GM12878 (cell line): ENCODE data around the gene OSBPL3. TPM values are rescaled to one million over a fixed set of nuclear protein-coding genes. Genes with fewer than 3 reads are reported as not detected.

Source experiments
- ATAC-seq: fragments of 200-7000 bp; cut with Tn5 transposase; 3 replicates; pipeline ENCODE4 v1.9.1; 2020; ENCODE audit warnings: mild to moderate bottlenecking, moderate library complexity
- BruUV-seq: library from RNA; stranded (reverse); fragments of 400-500 nt; replicated peaks from 2 replicates; lab custom pipeline; 2021; lab: Mats Ljungman, UMichigan
- CTCF ChIA-PET: fragments of 300-600 bp; sonication (Branson Sonifier 250); formaldehyde crosslinking; extraction: SDS; loops from one replicate; lab custom pipeline; 2021; ENCODE audit warnings: inconsistent platforms; lab: Yijun Ruan, JAX
- POLR2A ChIA-PET: fragments of 350-600 bp; formaldehyde crosslinking; extraction: SDS; loops from one replicate; lab custom pipeline; 2021; ENCODE audit warnings: inconsistent platforms; lab: Charles Lee
- RAD21 ChIA-PET: fragments of 300-600 bp; sonication (Branson Sonifier 250); formaldehyde crosslinking; loops from one replicate; lab custom pipeline; 2023; ENCODE audit warnings: antibody characterized with exemption; ENCODE audit not compliant: unreplicated experiment; lab: Charles Lee
- SMC1A ChIA-PET: fragments of 300-600 bp; sonication (Branson Sonifier 250); formaldehyde crosslinking; loops from one replicate; lab custom pipeline; 2023; ENCODE audit not compliant: unreplicated experiment, uncharacterized antibody; lab: Charles Lee
- DNase-seq: peaks from one replicate; pipeline ENCODE4 v3.0.0-alpha.2; 2011; ENCODE audit warnings: low read depth, low spot score
- FAIRE-seq: peaks from 3 replicates; lab custom pipeline; 2011; peaks lifted over from hg19 to GRCh38; lab: Jason Lieb, UNC
- H2AFZ ChIP-seq: 2 replicates; pipeline ENCODE4 v1.6.0; 2011; ENCODE audit warnings: low read depth, low read length, control low read depth; ENCODE audit not compliant: control insufficient read depth
- H3K27ac ChIP-seq: 2 replicates; pipeline ENCODE4 v1.5.1; 2011; ENCODE audit warnings: control low read depth; ENCODE audit not compliant: control insufficient read depth, insufficient read depth
- H3K27me3 ChIP-seq, 2 experiments: replicated peaks in 1 of 2; 2 replicates each; pipeline versions ENCODE4 v1.6.0 to v1.6.1; 2011; ENCODE audit warnings: low read length in 1 of 2; ENCODE audit not compliant: control insufficient read depth in 2 of 2, insufficient read depth in 2 of 2
- H3K36me3 ChIP-seq, 2 experiments: 2 replicates each; pipeline ENCODE4 v1.5.1; 2011; ENCODE audit warnings: low read length in 1 of 2; ENCODE audit not compliant: control insufficient read depth in 2 of 2, insufficient read depth in 2 of 2
- H3K4me1 ChIP-seq: 2 replicates; pipeline ENCODE4 v1.6.1; 2011; ENCODE audit warnings: mild to moderate bottlenecking, low read length, moderate library complexity, mixed read lengths; ENCODE audit not compliant: control insufficient read depth, insufficient read depth
- H3K4me2 ChIP-seq: 2 replicates; pipeline ENCODE4 v1.6.0; 2011; ENCODE audit warnings: control low read depth; ENCODE audit not compliant: control insufficient read depth, insufficient read depth
- H3K4me3 ChIP-seq: fragments of 200-600 bp; sonication (generic); 2 replicates; pipeline ENCODE4 v1.5.1; 2016
- H3K79me2 ChIP-seq: 2 replicates; pipeline ENCODE4 v1.6.0; 2011; ENCODE audit warnings: low read length; ENCODE audit not compliant: control insufficient read depth, insufficient read depth
- H3K9ac ChIP-seq: 2 replicates; pipeline ENCODE4 v1.8.0; 2011; ENCODE audit warnings: low read length, control low read depth, mixed read lengths; ENCODE audit not compliant: control insufficient read depth, insufficient read depth
- H3K9me3 ChIP-seq: replicated peaks from 3 replicates; pipeline ENCODE4 v1.5.1; 2011; ENCODE audit warnings: mild to moderate bottlenecking, low read length; ENCODE audit not compliant: control insufficient read depth, insufficient read depth
- H4K20me1 ChIP-seq: 2 replicates; pipeline ENCODE4 v1.6.0; 2011; ENCODE audit not compliant: control insufficient read depth, insufficient read depth
- WGBS: methylation state at CpG from one replicate; pipeline ENCODE4 v1.1.6; 2016; ENCODE audit warnings: low lambda C conversion rate; ENCODE audit not compliant: insufficient replicate concordance, insufficient coverage; ENCODE audit errors: missing lambda C conversion rate; 5-methylcytosine and 5-hydroxymethylcytosine counted together
- in situ Hi-C: fragments of 300-500 bp; cut with MboI; formaldehyde crosslinking; loops from 9 replicates; pipeline ENCODE4 v1.14.3; 2018; ENCODE audit warnings: mixed read lengths
- intact Hi-C: fragments of 100-400 bp; cut with micrococcal nuclease; formaldehyde crosslinking; loops from one replicate; pipeline ENCODE4 v1.14.2; 2022; ENCODE audit not compliant: unreplicated experiment
- polyA plus RNA-seq, 11 experiments: library from polyadenylated mRNA; depleted of rRNA in 4 of 11; unstranded in 6 of 11; stranded (reverse) in 5 of 11; fragments of >200 nt; fragmentation: Nextera tagmentation in 4 of 11; fragmentation: Illumina TruSeq in 1 of 11; extraction: Ambion mirVana in 4 of 11; extraction: Trizol in 1 of 11; gene quantifications; 1 replicate in 1 of 11; 2 replicates in 10 of 11; pipeline versions ENCODE4 v1.2.1 to v1.2.3, GENCODE V29; 2011 to 2016; ENCODE audit warnings: inconsistent platforms in 2 of 11, missing spikeins in 2 of 11, low read depth in 1 of 11
- total RNA-seq, 4 experiments: library from RNA; depleted of rRNA in 3 of 4; stranded (reverse); fragments of >200 nt in 3 of 4; fragmentation: Illumina TruSeq in 1 of 4; extraction: Trizol in 1 of 4; gene quantifications; 2 replicates each; pipeline versions ENCODE4 v1.2.1 to v1.2.3, GENCODE V29; 2013 to 2021
- TF ChIP-seq, protein P1 (sequence below): fragments of 450-650 bp; IDR thresholded peaks from 2 replicates; pipeline ENCODE4 v1.6.1; 2018; ENCODE audit warnings: borderline replicate concordance, mild to moderate bottlenecking; ENCODE audit not compliant: partially characterized antibody

OSBPL3 gene
- total and polyA plus RNA-seq, 10 of the 15 experiments (the other 5 are each of a cell fraction or from before 2014, with no cell fraction given), result 6.1 to 46.6 (median 27.0) TPM

DNA sequence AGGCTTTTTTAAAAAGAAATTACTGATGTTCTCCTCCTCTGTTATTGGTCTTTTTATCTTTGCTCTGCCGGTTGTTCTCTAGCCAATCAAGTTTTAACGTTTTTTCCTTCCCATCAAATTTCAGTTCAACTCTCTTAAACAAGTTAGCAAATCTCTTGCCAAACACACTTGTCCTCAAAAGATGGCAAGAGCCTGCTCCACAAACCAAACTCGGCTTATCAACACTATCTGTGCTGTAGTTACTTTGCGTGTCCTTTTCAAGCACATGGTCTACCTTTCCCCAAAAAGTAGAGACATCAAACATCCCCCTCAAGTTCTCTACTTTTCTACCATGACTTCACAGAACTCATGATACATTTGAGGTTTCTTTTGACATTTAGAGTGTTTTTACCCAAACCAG lies 71.3 kb downstream of the OSBPL3 start:
- POLR2A ChIA-PET, result interaction anchor here (0.9 to 4.6 kb wide), 4 partner anchors 8 to 87 kb away, joined by 3 to 29 read pairs (median 12); partner anchors contain the start of gene OSBPL3
- RAD21 ChIA-PET, result interaction anchor here (0.9 to 4.1 kb wide), 4 partner anchors 9 to 70 kb away, joined by 3 to 23 read pairs (median 4); partner anchors contain the start of gene OSBPL3
- no peaks in the 10 kb centered on the region for H3K9me3 ChIP-seq
- peaks cover 64% of the 10 kb centered on the region for H3K4me1 ChIP-seq
- H3K36me3 ChIP-seq, result no peaks in the 10 kb centered on the region
- DNase-seq (no peak), FAIRE-seq (no peak), ATAC-seq (no peak)
- CTCF ChIA-PET, result interaction anchor here (1.0 to 4.0 kb wide), 5 partner anchors 30 to 185 kb away, joined by 3 to 19 read pairs (median 4); partner anchors contain the start of gene OSBPL3
- TF ChIP-seq, protein P1, sequence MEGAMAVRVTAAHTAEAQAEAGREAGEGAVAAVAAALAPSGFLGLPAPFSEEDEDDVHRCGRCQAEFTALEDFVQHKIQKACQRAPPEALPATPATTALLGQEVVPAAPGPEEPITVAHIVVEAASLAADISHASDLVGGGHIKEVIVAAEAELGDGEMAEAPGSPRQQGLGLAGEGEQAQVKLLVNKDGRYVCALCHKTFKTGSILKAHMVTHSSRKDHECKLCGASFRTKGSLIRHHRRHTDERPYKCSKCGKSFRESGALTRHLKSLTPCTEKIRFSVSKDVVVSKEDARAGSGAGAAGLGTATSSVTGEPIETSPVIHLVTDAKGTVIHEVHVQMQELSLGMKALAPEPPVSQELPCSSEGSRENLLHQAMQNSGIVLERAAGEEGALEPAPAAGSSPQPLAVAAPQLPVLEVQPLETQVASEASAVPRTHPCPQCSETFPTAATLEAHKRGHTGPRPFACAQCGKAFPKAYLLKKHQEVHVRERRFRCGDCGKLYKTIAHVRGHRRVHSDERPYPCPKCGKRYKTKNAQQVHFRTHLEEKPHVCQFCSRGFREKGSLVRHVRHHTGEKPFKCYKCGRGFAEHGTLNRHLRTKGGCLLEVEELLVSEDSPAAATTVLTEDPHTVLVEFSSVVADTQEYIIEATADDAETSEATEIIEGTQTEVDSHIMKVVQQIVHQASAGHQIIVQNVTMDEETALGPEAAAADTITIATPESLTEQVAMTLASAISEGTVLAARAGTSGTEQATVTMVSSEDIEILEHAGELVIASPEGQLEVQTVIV, result no peak
- WGBS, result 88% methylated on average over 4 of the region's 4 CpGs
- peak overlapping the region; percentile 80; the same call in 1 of the 2 replicates for H3K27ac ChIP-seq
- H3K9ac ChIP-seq, result no peak overlapping the region
- BruUV-seq, result no TSS peak
- intact Hi-C loops (no loop called here), in situ Hi-C loops (loop anchor here (25.0 kb wide), 1 partner anchor 1054 kb away; no protein-coding TSS in a partner anchor)
- H3K4me3 ChIP-seq, result no peak overlapping the region; the same call in 1 of the 2 replicates
- SMC1A ChIA-PET, result interaction anchor here (0.9 to 7.8 kb wide), 11 partner anchors 8 to 86 kb away, joined by 3 to 93 read pairs (median 4); no protein-coding TSS in a partner anchor
- H3K27me3 ChIP-seq, result no peaks in the 10 kb centered on the region
- peak overlapping the region; percentile 68 for H3K4me2 ChIP-seq
- no peak overlapping the region for H2AFZ ChIP-seq
- peaks cover 67% of the 10 kb centered on the region for H3K79me2 ChIP-seq
- H4K20me1 ChIP-seq, result no peaks in the 10 kb centered on the region
